K562 (cell line): Measurements from ENCODE around the gene RHBDL3. TPM values are rescaled to one million over a fixed set of nuclear protein-coding genes. Genes with fewer than 3 reads are reported as not detected.
A peak's percentile ranks its signal among the peaks of the same experiment; 100 is the strongest.

ENCODE experiments used
- AFF1 ChIP-seq, 2 experiments: fragments of 450-650 bp; IDR thresholded peaks; 2 replicates each; pipeline ENCODE4 v1.6.1; 2018; ENCODE audit warnings: mild to moderate bottlenecking in 2 of 2, low read depth in 1 of 2; ENCODE audit not compliant: partially characterized antibody in 2 of 2
- CHD7 ChIP-seq: fragments of 200-600 bp; sonication (generic); IDR thresholded peaks from one replicate; pipeline ENCODE4 v1.6.1; 2012; ENCODE audit warnings: mild to moderate bottlenecking, low read depth, low read length, inconsistent platforms
- MEF2D ChIP-seq: conservative IDR thresholded peaks from 2 replicates; pipeline ENCODE4 v1.6.1; 2016; ENCODE audit warnings: low read depth, missing genetic modification characterization, missing compliant biosample characterization
- SNRNP70 ChIP-seq: fragments of 200-400 bp; formaldehyde crosslinking; optimal IDR thresholded peaks from 2 replicates; pipeline ENCODE3; 2017; ENCODE audit warnings: low read depth, low read length
- TFAP4 ChIP-seq: sonication (generic); formaldehyde crosslinking; IDR thresholded peaks from 2 replicates; pipeline ENCODE4 v1.8.0; 2022; ENCODE audit warnings: missing genetic modification reagents, mild to moderate bottlenecking, moderate library complexity, borderline replicate concordance
- ZNF408 ChIP-seq: fragments of 250-450 bp; sonication (Bioruptor Pico); IDR thresholded peaks from 2 replicates; pipeline ENCODE4 v1.4.0; 2020; ENCODE audit warnings: low read depth, mild to moderate bottlenecking, moderate library complexity
- ZNF655 ChIP-seq: fragments of 250-450 bp; sonication (Bioruptor Pico); IDR thresholded peaks from 2 replicates; pipeline ENCODE4 v1.5.0; 2021
- polyA plus RNA-seq, 8 experiments: library from polyadenylated mRNA; depleted of rRNA in 4 of 8; stranded (reverse) in 5 of 8; unstranded in 3 of 8; fragments of >200 nt; fragmentation: Nextera tagmentation in 2 of 8; fragmentation: Illumina TruSeq in 1 of 8; extraction: Ambion mirVana in 2 of 8; extraction: Trizol in 1 of 8; gene quantifications; 2 replicates each; pipeline versions ENCODE4 v1.2.1 to v1.2.3, GENCODE V29; 2011 to 2014; ENCODE audit warnings: inconsistent platforms in 1 of 8, missing spikeins in 1 of 8
- total RNA-seq, 7 experiments: library from RNA; depleted of rRNA in 6 of 7; stranded (reverse); fragments of >200 nt in 6 of 7; fragmentation: Illumina TruSeq in 2 of 7; extraction: Trizol in 2 of 7; gene quantifications; 2 replicates each; pipeline versions ENCODE4 v1.2.1 to v1.2.3, GENCODE V29; 2011 to 2021; ENCODE audit warnings: low replicate concordance in 1 of 7

RHBDL3 gene
- total and polyA plus RNA-seq, 9 of the 15 experiments (the other 6 are each of a cell fraction or from before 2014, with no cell fraction given) = 0.06 to 0.31 (median 0.09) TPM; not detected in 4

GRCh38 chr17:32341857-32342602 lies 76.4 kb downstream of the RHBDL3 start, which contains the start of gene C17orf75 (continued):
- peak; percentile 61 for TF ChIP-seq CHD7
- no peak for TF ChIP-seq ZNF408 (CRISPR knock-in tag)
- no peak for TF ChIP-seq ZNF655
- TF ChIP-seq MEF2D = no peak
- no peak for TF ChIP-seq SNRNP70
- peak; percentile 78 for TF ChIP-seq TFAP4 (CRISPR knock-in tag)
- no peak for TF ChIP-seq AFF1 (IDR thresholded peaks at IDR 0.05; ENCODE audit: low read depth in 1 of 2, partially characterized antibody in 2 of 2)
